Epidermal melanocyte (primary cell): ENCODE measurements around the gene COX4I2.
"Not testable (repeated sequence)": the region's sequence is repeated elsewhere in the genome, so short reads cannot be mapped to it uniquely, and the experiment has no call there.

Experiments used
- DNase-seq: peaks from one replicate; pipeline ENCODE4 v3.0.0; 2011; ENCODE audit warnings: low spot score; ENCODE audit not compliant: insufficient read length

Gene COX4I2

GRCh38 chr20:31653561-31653960 lies 15.8 kb downstream of the COX4I2 start:
- DNase-seq = no peak

- DNase-seq = no peak
Measured at GRCh38 chr20:31654534-31654933, 16.8 kb downstream of the COX4I2 start.

- peak; percentile 62 for DNase-seq
Measured at GRCh38 chr20:31661625-31662371, 24.1 kb downstream of the COX4I2 start.

GRCh38 chr20:31662372-31662854 lies 24.7 kb downstream of the COX4I2 start:
- no peak for DNase-seq

GRCh38 chr20:31663524-31663837 lies 25.8 kb downstream of the COX4I2 start:
- DNase-seq = no peak

- DNase-seq = no peak
Measured at GRCh38 chr20:31663838-31664695, 26.4 kb downstream of the COX4I2 start.

- no peak for DNase-seq
Measured at GRCh38 chr20:31664696-31665354, 27.1 kb downstream of the COX4I2 start.

GRCh38 chr20:31665753-31666152 lies 28.0 kb downstream of the COX4I2 start:
- DNase-seq = no peak

GRCh38 chr20:31666258-31667042 lies 28.7 kb downstream of the COX4I2 start:
- DNase-seq = peak; percentile 88

GRCh38 chr20:31667315-31668285 lies 29.9 kb downstream of the COX4I2 start:
- no peak for DNase-seq

GRCh38 chr20:31668944-31669343 lies 31.2 kb downstream of the COX4I2 start:
- DNase-seq = not testable (repeated sequence)

GRCh38 chr20:31669876-31670275 lies 32.2 kb downstream of the COX4I2 start:
- DNase-seq = no peak

GRCh38 chr20:31670371-31671228 lies 32.9 kb downstream of the COX4I2 start:
- DNase-seq = no peak

GRCh38 chr20:31671324-31671723 lies 33.6 kb downstream of the COX4I2 start:
- DNase-seq = no peak

- DNase-seq = no peak
Measured at GRCh38 chr20:31673435-31673834, 35.7 kb downstream of the COX4I2 start.

GRCh38 chr20:31673943-31674463 lies 36.3 kb downstream of the COX4I2 start:
- no peak for DNase-seq

- no peak for DNase-seq
Measured at GRCh38 chr20:31674895-31675827, 37.4 kb downstream of the COX4I2 start.
